DMS114 treated with DMSO at 0.1 percent for 48 hours (cell line): ENCODE measurements around the gene LCOR.
"Not testable (repeated sequence)": the region's sequence is repeated elsewhere in the genome, so short reads cannot be mapped to it uniquely, and the experiment has no call there.

Experiments used
- DNase-seq: peaks from one replicate; lab custom pipeline; 2025; ENCODE audit not compliant: unreplicated experiment; lab: John Stamatoyannopoulos, UW

The LCOR gene

DNA sequence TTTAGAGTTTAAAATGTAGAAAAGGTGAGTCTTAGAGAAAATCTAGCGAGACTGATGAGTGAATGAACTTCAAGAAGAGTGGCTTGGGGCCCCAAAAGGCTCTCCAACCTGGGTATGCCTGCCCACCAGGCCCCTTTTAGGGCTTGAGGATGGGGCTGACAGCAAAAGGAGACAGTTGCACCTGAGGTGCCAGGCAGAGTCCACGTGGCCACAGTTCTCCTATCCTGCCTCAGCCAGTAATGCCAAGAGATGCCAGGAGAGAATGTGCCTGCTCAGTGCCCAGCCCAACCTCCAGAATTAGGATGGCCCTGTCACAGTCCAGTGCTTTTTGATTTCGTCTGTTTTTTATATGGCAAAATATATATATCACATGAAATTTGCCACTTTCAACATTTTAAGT lies 197.2 kb downstream of the LCOR start:
- DNase-seq = no peak

DNA sequence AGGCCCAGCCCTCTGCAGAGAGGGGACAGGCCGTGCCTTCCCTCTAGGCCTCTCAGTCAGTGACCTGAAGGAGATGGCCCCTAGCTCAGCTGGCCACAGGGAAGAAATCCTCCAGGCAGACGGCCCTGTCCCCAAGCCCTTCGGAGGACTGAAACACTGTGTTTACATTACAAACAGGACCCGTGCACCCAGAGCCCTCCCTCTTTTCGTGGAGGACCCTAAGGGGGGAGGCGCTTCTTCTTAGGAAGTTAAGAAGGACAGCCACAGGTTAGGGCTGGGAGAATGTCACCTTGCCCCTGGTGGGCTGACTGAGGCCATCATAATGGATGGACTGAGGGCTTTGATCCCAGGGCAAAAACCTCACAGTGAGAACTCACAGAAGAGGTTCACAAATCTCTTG lies 198.8 kb downstream of the LCOR start:
- DNase-seq = no peak

DNA sequence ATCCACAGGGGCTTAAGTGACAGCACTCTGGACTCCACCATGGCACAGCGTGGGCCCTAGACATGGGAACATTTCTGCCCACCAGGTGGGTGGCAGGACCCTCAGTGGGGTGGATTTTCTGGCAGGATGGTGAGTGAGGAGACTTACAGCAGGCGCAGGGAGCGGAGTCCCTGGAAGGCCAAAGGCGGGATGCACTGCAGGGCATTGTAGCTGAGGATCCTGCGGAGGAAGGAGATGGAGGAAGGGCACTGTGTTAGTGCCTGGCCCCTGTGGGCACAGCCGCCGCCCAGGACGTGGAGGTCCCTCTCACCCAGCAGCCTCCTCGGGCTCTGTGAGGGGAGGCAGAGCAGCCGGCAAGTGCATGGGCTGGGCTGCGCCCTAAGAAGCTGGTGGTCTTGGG lies 199.4 kb downstream of the LCOR start:
- DNase-seq = no peak

DNA sequence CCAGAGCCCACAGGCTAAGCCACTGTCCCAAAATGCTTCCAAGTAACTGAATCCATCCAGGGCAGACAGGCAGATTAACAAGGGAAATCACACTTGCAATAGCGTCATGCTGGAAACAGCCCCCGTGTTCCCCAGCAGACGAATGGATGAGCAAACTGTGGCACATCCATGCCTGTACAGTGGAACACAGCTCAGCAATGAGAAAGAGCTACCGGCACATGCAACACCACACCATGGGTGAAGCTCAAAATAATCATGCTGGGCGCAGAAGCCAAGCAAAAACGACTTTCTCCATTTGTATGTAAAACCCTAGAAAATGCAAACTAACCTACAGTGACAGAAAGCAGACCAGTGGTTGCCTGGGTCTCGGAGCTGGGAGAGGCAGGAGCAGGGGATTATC lies 200.5 kb downstream of the LCOR start:
- no peak for DNase-seq

DNA sequence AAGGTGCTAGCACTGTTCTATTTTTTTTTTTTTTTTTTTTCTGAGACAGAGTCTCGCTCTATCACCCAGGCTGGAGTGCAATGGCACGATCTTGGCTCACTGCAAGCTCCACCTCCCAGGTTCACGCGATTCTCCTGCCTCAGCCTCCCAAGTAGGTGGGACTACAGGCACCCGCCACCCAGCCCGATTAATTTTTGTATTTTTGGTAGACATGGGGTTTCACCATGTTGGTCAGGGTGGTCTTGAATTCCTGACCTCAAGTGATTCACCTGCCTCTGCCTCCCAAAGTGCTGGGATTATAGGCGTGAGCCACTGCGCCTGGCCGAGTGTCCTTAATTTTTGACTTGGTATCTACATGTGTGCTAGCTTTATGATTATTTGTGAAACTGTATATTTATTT lies 201.7 kb downstream of the LCOR start:
- not testable (repeated sequence) for DNase-seq

DNA sequence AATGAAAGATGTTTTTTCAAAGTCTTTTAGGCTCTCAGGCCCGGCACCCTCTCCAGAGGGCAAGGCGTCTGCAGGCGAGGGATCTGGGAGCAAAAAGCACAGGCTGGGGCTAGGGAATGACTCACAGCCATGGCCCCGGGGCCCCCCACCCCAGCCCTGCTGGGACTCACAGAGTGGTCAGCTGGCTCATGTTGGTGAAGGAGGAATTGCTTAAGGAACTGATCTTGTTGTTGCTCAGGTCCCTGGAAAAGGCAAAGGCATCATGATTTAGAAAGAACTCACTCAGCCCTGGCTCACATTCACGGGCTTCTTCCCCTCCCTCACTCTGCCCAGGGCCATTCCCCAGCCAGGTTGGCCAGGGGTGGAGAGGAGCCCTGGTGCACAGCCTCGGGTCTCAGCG lies 202.2 kb downstream of the LCOR start:
- DNase-seq = no peak

DNA sequence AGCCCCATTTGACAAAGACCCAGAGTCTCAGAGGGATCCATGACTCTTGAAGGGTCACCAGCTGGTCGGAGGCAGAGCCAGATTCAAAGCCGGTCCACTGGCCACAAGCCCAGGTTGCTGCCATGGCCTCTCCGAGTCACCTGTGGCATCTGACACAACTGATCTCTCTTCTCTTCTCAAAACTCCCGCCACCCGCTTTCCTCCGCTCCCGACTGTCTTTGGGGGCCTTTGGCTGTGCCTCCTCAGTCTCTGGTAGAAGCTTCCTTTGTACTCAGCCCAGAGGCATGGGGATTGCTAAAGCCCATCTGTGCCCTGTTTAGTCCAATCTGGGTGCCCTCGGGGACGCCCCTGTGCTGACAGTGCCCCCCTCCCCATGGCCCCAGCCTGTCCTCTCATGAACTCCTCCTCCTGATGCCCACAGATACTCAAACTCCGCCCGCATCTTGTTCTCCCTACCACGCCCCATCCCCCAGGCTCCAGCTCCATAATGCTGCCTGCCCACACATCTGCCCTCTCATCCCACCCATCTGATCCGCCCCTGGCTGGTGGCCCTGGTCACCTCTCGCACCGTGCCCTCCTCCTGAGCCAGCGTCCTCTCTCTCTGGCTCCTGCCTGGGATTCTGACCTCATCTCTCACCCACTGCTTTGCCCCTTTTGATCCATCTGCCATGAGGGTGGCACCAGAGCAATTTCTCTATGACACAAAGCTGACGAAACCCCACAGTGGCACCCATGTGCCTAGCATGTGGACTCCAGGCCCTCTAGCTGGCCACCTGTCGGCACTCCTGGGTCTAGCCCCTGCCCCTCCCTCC lies 203.1 kb downstream of the LCOR start:
- DNase-seq = no peak

DNA sequence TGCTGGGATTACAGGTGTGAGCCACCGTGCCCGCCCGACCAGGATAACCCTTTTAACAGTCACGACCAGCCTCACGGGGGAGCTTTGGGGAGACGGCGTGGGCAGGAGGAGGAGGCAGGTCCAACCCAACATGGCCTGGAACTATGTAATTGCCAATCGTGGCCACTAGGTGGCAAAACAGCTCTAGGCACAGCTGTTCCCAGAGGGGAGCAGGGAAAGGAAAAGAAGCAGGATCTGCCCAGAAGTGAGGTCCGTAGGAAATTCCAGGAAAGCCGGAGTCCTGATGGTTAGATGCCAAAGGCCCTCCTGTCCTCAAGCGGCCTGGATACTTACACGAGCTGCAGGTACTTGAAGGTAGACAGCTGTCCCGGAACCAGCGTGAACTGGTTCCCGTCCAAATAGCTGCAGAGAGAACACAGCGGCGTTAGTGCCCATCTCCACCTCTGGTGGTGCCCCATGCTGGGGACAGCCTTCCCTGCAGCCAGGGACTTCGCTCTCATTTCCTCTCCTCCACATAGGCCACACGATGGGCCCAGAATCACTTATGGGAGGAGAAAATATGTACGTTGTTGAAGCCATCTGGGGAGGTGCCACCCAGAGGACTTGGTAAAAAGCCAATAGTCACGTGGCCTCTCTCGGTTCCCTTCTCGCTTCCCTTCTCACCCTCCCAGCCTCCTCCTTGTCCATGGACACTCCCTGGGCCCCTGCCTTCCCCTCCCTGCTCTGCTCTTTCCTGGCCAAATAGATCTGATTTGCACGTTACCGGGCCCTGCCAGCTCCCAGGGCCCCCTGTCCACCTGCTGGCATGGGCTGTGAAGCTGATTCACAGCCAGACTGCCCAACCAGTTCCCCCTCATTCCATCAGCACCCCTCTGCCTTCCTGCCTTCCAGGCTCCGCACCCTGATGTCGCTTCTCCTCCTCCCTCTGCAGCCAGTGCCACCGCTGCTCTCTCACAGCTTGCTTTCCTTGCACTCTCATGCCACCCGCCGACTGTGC lies 205.6 kb downstream of the LCOR start:
- peak; percentile 86 for DNase-seq

DNA sequence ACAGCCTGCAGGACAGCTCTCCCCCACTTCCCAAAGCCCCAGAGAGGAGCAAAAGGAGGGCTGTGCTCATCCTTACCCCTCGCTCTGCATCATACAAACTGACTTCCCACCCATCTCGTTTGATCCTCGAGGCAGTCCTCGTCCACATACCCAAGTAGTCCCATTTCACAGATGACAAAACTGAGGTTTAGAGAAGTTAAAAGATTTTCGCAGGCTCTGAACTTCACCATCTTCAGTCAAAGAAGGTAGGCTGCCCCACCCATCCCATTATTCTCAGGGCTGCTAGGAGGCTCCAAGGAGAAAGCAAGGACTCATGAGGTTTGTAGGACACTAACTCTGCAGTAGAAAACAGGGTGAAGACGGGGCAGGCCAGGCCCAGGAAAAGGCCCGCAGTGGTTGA lies 206.6 kb downstream of the LCOR start:
- no peak for DNase-seq

DNA sequence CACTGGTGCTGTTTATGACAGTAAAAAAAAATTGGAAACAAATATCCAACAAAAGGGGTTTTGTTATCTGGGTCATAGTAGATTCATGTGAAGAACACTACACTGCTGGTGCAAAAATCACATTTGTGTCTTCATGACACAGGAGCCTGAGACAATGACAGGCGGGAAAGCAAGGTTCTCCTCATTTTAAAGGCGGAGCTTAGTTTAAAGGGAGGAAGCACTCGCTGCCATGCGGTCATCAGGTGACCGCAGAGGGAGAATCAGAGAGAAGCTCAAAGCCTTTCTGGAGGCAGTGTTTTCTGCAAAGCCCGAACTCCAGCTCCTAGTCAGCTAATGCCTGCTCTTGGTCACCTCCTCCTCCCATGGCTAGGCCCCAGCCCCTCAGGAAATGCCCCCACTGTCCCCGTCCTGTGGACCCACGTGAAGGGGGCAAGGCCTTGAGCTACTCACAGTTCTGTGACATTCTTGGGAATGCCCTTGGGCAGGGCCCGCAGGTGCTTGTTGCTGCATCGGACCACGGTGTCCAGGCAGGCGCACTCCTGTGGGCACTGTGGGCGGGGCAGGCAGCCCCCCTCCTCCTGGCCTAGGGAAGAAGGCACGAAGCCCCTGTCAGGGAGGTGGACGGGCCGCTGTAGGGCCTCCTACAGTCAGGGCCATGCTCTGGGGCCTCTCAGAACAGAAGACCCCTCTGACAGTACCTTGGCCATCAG lies 207.6 kb downstream of the LCOR start:
- DNase-seq = no peak

DNA sequence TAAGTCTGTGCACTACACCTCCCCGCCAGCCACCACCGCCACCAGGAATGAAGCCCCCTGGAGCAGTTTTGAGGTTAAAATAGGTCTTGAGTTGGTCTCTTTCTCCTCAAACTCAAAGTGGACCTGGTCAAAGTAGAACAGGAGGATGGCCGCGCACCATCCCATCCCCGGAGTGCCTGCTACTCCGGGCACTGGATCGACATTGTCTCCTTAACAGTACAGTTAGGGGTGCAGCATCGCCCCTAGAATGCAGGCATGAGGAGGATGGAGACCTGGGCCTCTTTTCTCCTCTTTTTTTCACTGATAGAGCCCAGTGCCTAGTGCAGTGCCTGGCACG lies 208.1 kb downstream of the LCOR start:
- DNase-seq = no peak

DNA sequence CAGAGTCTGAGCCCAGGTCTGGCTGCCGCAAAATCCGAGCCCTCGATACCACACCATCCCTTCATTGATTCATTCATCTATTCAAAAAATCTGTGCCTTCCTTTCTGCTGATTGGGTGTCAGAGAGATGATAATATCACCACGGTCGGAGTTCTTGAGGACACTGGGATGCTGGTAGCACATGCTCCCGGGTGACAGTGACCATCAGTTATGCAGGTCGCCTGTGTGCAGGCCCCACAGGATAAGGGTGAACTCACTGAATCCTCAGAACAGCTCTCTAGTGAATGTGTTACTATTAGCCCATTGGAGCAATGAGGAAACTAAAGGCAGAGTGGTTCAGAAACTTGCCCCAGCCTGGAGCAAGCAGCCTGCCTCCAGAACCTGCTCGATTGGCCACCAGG lies 208.6 kb downstream of the LCOR start:
- DNase-seq = no peak

DNA sequence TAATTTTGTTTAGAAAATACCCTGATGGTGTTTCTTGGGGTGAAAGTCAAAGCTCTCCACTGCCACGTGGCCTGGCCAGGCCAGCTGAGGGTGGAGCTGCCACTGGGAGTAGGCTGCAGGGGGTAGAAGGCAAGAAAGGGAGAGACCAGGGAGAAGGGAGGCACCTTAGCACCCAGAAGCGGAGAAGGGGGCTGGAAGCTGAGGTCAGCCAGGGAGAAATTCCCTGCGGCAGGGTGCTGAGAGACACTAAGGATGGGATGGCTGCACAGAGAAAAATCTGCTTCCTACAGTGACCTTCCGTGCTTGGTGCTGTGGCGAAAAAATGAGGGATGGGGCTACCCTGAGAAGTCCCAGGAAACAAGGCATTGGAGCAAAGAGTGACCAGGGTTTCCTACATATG lies 210.0 kb downstream of the LCOR start:
- no peak for DNase-seq

DNA sequence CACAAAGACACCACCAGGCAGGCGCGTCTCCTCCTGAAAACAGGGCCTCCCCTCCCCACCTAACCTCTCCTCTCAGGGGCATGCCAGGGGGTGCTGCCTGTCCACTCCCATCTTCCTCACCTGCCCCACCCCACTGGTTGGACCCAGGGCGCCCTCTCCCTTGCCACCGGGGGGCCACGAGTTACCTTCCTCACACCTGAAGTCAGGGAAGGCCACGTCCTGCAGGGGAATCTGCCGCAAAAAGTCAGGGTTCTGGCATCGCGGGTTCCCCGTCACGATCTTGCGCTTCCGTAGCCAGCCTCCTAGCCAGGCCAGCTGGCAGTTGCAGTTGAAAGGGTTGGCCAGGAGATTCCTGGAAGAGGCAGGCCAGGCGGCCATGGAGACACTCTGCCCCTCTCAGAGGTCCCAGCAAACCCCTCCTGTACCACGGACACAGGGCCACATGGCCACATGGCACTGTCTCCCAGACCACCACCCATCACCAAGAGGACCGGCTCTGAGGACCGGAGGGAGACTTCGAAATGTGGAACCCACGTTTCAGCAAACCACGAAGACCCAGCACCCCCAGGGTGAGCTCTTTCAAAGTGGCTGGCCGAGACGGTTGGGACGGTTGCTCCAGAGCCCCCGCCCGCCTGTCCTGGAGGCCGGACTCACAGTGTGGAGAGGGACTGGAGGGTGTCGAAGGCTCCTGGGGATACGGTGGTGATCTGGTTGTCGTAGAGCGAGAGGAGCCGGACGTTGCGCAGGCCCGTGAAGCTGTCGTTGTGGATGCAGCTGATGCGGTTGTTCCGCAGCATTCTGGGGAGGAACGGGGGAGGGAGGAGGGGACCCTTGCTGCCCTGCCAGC lies 210.8 kb downstream of the LCOR start:
- no peak for DNase-seq

DNA sequence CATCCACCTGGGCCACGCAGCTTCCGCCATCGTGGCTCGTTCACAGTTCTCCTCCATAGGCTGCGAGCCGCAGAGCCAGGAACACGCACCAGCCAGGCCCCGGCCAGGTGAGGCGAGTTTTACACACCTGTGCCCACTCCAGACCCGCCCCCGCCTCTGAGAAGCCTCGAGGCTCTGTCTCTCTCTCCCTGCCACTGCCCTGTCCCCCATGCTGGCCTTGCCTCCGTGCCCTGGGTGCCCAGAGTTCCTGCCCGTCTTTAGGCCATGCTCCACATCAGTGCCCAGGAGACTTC lies 211.4 kb downstream of the LCOR start:
- DNase-seq = no peak
